H1 (cell line): ENCODE data around the gene TANC1. TPM values are rescaled to one million over a fixed set of nuclear protein-coding genes. Genes with fewer than 3 reads are reported as not detected.

ENCODE experiments used
- CTCF ChIA-PET: fragments of 300-600 bp; sonication (Branson Sonifier 250); formaldehyde crosslinking; loops from one replicate; lab custom pipeline; 2021; ENCODE audit not compliant: partially characterized antibody; lab: Charles Lee
- POLR2A ChIA-PET: fragments of 300-600 bp; sonication (Branson Sonifier 250); formaldehyde crosslinking; loops from one replicate; lab custom pipeline; 2021; ENCODE audit warnings: inconsistent platforms; ENCODE audit not compliant: partially characterized antibody; lab: Charles Lee
- DNase-seq, 2 experiments: peaks; one replicate each; pipeline versions ENCODE4 v3.0.0 to v3.0.0-alpha.2; 2010 to 2022; ENCODE audit warnings: low spot score in 2 of 2, low read depth in 1 of 2, mixed read lengths in 1 of 2
- FAIRE-seq: peaks from 2 replicates; lab custom pipeline; 2011; peaks lifted over from hg19 to GRCh38; lab: Jason Lieb, UNC
- H2AFZ ChIP-seq: 2 replicates; pipeline ENCODE4 v1.8.1; 2012; ENCODE audit warnings: low read length, inconsistent platforms
- H2AK5ac ChIP-seq: 2 replicates; pipeline ENCODE4 v1.6.1; 2013; ENCODE audit warnings: low read depth, low read length
- H2BK120ac ChIP-seq: replicated peaks from 2 replicates; pipeline ENCODE3; 2013; ENCODE audit warnings: low read depth, low read length, inconsistent platforms
- H2BK12ac ChIP-seq: 2 replicates; pipeline ENCODE4 v1.6.1; 2013; ENCODE audit warnings: low read depth, low read length
- H2BK15ac ChIP-seq: 2 replicates; pipeline ENCODE4 v1.6.1; 2013; ENCODE audit warnings: low read length
- H2BK20ac ChIP-seq: 2 replicates; pipeline ENCODE4 v1.6.1; 2013; ENCODE audit warnings: low read length
- H2BK5ac ChIP-seq: 2 replicates; pipeline ENCODE4 v1.6.1; 2013; ENCODE audit warnings: low read depth, low read length
- H3K14ac ChIP-seq: 2 replicates; pipeline ENCODE4 v1.6.1; 2013; ENCODE audit warnings: inconsistent platforms; ENCODE audit not compliant: insufficient read length
- H3K18ac ChIP-seq: 2 replicates; pipeline ENCODE4 v1.6.1; 2013; ENCODE audit warnings: low read length; ENCODE audit errors: extremely low read depth
- H3K23ac ChIP-seq: 2 replicates; pipeline ENCODE4 v1.6.1; 2013; ENCODE audit warnings: inconsistent platforms; ENCODE audit not compliant: insufficient read length
- H3K23me2 ChIP-seq: 2 replicates; pipeline ENCODE4 v1.6.1; 2013; ENCODE audit warnings: low read depth, low read length
- H3K27ac ChIP-seq: 2 replicates; pipeline ENCODE4 v1.6.1; 2011; ENCODE audit warnings: low read depth, low read length, inconsistent platforms
- H3K27me3 ChIP-seq, 4 experiments: replicated peaks in 1 of 4; 1 replicate in 1 of 4; 2 replicates in 3 of 4; pipeline versions ENCODE4 v1.6.1 to v1.8.1; 2011 to 2013; ENCODE audit warnings: low read length in 3 of 4, mild to moderate bottlenecking in 3 of 4, inconsistent platforms in 2 of 4, mixed read lengths in 2 of 4, moderate library complexity in 1 of 4; ENCODE audit not compliant: control insufficient read depth in 3 of 4, insufficient read depth in 3 of 4; ENCODE audit errors: extremely low read depth in 1 of 4
- H3K36me3 ChIP-seq, 4 experiments: 2 replicates each; pipeline versions ENCODE4 v1.6.1 to v1.8.1; 2011 to 2013; ENCODE audit warnings: mild to moderate bottlenecking in 4 of 4, low read length in 3 of 4, moderate library complexity in 2 of 4, control low read depth in 1 of 4, inconsistent platforms in 1 of 4; ENCODE audit not compliant: insufficient read depth in 4 of 4, control insufficient read depth in 2 of 4
- H3K4ac ChIP-seq: replicated peaks from 2 replicates; pipeline ENCODE3; 2013; ENCODE audit warnings: low read length, low read depth, mixed read lengths, inconsistent platforms; ENCODE audit not compliant: insufficient read length
- H3K4me1 ChIP-seq, 4 experiments: replicated peaks in 1 of 4; 1 replicate in 1 of 4; 2 replicates in 3 of 4; pipeline versions ENCODE4 v1.6.1 to v1.8.1; 2011 to 2013; ENCODE audit warnings: low read length in 3 of 4, inconsistent platforms in 2 of 4, mixed read lengths in 1 of 4; ENCODE audit not compliant: insufficient read depth in 4 of 4, control insufficient read depth in 3 of 4
- H3K4me2 ChIP-seq, 2 experiments: 2 replicates each; pipeline versions ENCODE4 v1.6.1 to v1.8.1; 2011 to 2013; ENCODE audit warnings: low read depth in 2 of 2, low read length in 2 of 2, control low read depth in 1 of 2, inconsistent platforms in 1 of 2, mild to moderate bottlenecking in 1 of 2; ENCODE audit not compliant: insufficient read depth in 1 of 2
- H3K4me3 ChIP-seq, 4 experiments: fragments of 200-600, 300-600 bp in 1 of 4; sonication (generic), shearing (Covaris generic), sonication (Bioruptor Twin) in 1 of 4; 2 replicates each; pipeline versions ENCODE4 v1.5.1 to v1.8.1; 2011 to 2016; ENCODE audit warnings: low read length in 4 of 4, low read depth in 3 of 4, control low read depth in 2 of 4, inconsistent platforms in 2 of 4, mild to moderate bottlenecking in 2 of 4, mixed read lengths in 1 of 4, moderate library complexity in 1 of 4; ENCODE audit not compliant: insufficient read depth in 2 of 4; ENCODE audit errors: extremely low read depth in 1 of 4
- H3K56ac ChIP-seq: replicated peaks from 2 replicates; pipeline ENCODE3; 2013; ENCODE audit warnings: low read depth, mild to moderate bottlenecking, mixed read lengths, low read length, inconsistent platforms; ENCODE audit not compliant: insufficient read length
- H3K79me1 ChIP-seq: 2 replicates; pipeline ENCODE4 v1.6.1; 2013; ENCODE audit warnings: low read depth, low read length, control low read depth
- H3K79me2 ChIP-seq, 2 experiments: 2 replicates each; pipeline versions ENCODE4 v1.6.1 to v1.8.1; 2012 to 2013; ENCODE audit warnings: low read length in 2 of 2, mild to moderate bottlenecking in 2 of 2, inconsistent platforms in 1 of 2; ENCODE audit not compliant: insufficient read depth in 2 of 2, control insufficient read depth in 1 of 2
- H3K9ac ChIP-seq, 4 experiments: replicated peaks in 1 of 4; 1 replicate in 1 of 4; 2 replicates in 3 of 4; pipeline versions ENCODE4 v1.6.1 to v1.8.1; 2011 to 2013; ENCODE audit warnings: low read depth in 3 of 4, low read length in 3 of 4, control low read depth in 2 of 4, mild to moderate bottlenecking in 2 of 4, moderate library complexity in 2 of 4, inconsistent platforms in 1 of 4; ENCODE audit errors: extremely low read depth in 1 of 4
- H3K9me3 ChIP-seq, 2 experiments: 2 replicates each; pipeline versions ENCODE4 v1.6.1 to v1.8.1; 2012 to 2013; ENCODE audit warnings: mild to moderate bottlenecking in 2 of 2, moderate library complexity in 2 of 2, control low read depth in 1 of 2, inconsistent platforms in 1 of 2, low read depth in 1 of 2, low read length in 1 of 2, mixed read lengths in 1 of 2; ENCODE audit not compliant: insufficient read depth in 2 of 2
- H4K20me1 ChIP-seq, 2 experiments: replicated peaks in 1 of 2; 2 replicates each; pipeline versions ENCODE3 to v1.8.1; 2011 to 2013; ENCODE audit warnings: inconsistent platforms in 2 of 2, low read length in 2 of 2, mild to moderate bottlenecking in 1 of 2; ENCODE audit not compliant: insufficient read depth in 2 of 2, control insufficient read depth in 1 of 2
- H4K5ac ChIP-seq: 2 replicates; pipeline ENCODE4 v1.6.1; 2013; ENCODE audit warnings: low read length, low read depth, mixed read lengths, inconsistent platforms; ENCODE audit not compliant: insufficient read length
- H4K8ac ChIP-seq: 2 replicates; pipeline ENCODE4 v1.8.0; 2013; ENCODE audit warnings: mild to moderate bottlenecking, moderate library complexity, low read length, inconsistent platforms; ENCODE audit not compliant: insufficient read depth; ENCODE audit errors: extremely low read depth
- H4K91ac ChIP-seq: replicated peaks from 2 replicates; pipeline ENCODE3; 2013; ENCODE audit warnings: low read length, mixed read lengths, inconsistent platforms; ENCODE audit not compliant: insufficient read length
- BCL11A ChIP-seq, 2 experiments: IDR thresholded peaks; one replicate each; pipeline ENCODE4 v1.6.1; 2011; ENCODE audit warnings: low read depth in 2 of 2, low read length in 2 of 2, mild to moderate bottlenecking in 2 of 2
- RAD21 ChIP-seq, 2 experiments: IDR thresholded peaks in 1 of 2; conservative IDR thresholded peaks in 1 of 2; 2 replicates each; pipeline ENCODE4 v1.6.1; 2011; ENCODE audit warnings: low read depth in 2 of 2, low read length in 2 of 2, improper control_type of control experiment in 1 of 2, inconsistent platforms in 1 of 2, mild to moderate bottlenecking in 1 of 2, moderate library complexity in 1 of 2
- TEAD4 ChIP-seq: IDR thresholded peaks from 2 replicates; pipeline ENCODE4 v1.6.1; 2012; ENCODE audit warnings: low read depth, low read length, inconsistent platforms, mixed read lengths
- WGBS, 2 experiments: shearing (Covaris generic) in 1 of 2; methylation state at CpG; one replicate each; pipeline versions ENCODE4 v1.1.6 to v1.1.7; 2013 to 2015; ENCODE audit warnings: low lambda C conversion rate in 2 of 2, mixed read lengths in 2 of 2, inconsistent platforms in 1 of 2, low coverage in 1 of 2, missing lambda C conversion rate in 1 of 2; ENCODE audit not compliant: insufficient replicate concordance in 2 of 2, insufficient coverage in 1 of 2, insufficient read length in 1 of 2; ENCODE audit errors: extremely low coverage in 1 of 2, missing lambda C conversion rate in 1 of 2; 5-methylcytosine and 5-hydroxymethylcytosine counted together
- polyA plus RNA-seq, 7 experiments: library from polyadenylated mRNA; depleted of rRNA in 3 of 7; stranded (reverse) in 5 of 7; unstranded in 2 of 7; fragments of >200 nt in 5 of 7; fragments of 200-250 nt in 2 of 7; gene quantifications; 1 replicate in 5 of 7; 2 replicates in 1 of 7; 4 replicates in 1 of 7; pipeline versions ENCODE4 v1.2.1 to v1.2.3, GENCODE V29; 2011 to 2013; ENCODE audit warnings: missing spikeins in 2 of 7, mixed read lengths in 2 of 7
- total RNA-seq: library from RNA; stranded (reverse); fragmentation: NEBNext Ultra II Directional; extraction: Animal tissue kit (Norgen Biotek cat#: 25700); gene quantifications from 2 replicates; pipeline ENCODE4 v1.2.1, GENCODE V29; 2021

The TANC1 gene
- total and polyA plus RNA-seq, 2 of the 8 experiments (the other 6 are each of a cell fraction or from before 2014, with no cell fraction given), result 4.1 to 7.6 TPM

DNA sequence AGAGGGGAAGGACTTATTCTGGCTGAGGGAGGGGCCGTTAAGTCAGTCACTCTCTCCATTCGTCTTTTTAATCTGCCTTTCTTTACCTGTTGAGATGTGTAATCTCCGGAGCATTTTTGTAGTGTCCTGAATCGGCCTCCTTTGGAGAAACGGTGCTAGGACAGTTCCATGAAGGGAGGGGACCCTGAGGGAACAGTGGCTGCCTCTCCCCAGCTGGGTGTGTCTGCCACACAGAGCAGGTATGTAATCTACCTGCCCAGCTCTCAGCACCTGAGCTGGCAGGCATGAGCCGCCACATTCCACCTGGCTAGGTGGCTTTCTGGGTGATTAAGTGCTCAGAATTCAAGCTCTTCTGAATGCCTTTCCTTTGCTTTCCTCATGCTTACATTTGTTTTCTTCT is 186.9 kb downstream of the TANC1 start:
- Histone ChIP-seq H2BK15ac (no peak overlapping the region), H3K36me3 (no peaks in the 10 kb centered on the region), H4K91ac (no peak overlapping the region), H3K79me2 (no peaks in the 10 kb centered on the region), H3K23ac (no peak overlapping the region), H3K9ac (no peak overlapping the region), H2AFZ (no peak overlapping the region), H3K4me3 (no peak overlapping the region), H4K5ac (no peak overlapping the region), H2BK5ac (no peak overlapping the region), H3K4me1 (peaks cover 0 to 4% (median 1%) of the 10 kb centered on the region in 4 experiments; a peak in 4 of 7 replicates), H2BK12ac (no peak overlapping the region), H4K20me1 (no peaks in the 10 kb centered on the region), H2BK20ac (no peak overlapping the region), H3K79me1 (no peaks in the 10 kb centered on the region), H3K4me2 (no peak overlapping the region; a peak in 1 of 4 replicates), H3K23me2 (no peaks in the 10 kb centered on the region), H3K9me3 (no peaks in the 10 kb centered on the region), H3K27me3 (no peaks in the 10 kb centered on the region), H3K27ac (no peak overlapping the region), H3K18ac (no peak overlapping the region), H2BK120ac (no peak overlapping the region), H2AK5ac (no peak overlapping the region), H4K8ac (no peak overlapping the region), H3K4ac (no peak overlapping the region), H3K56ac (no peak overlapping the region), H3K14ac (no peak overlapping the region)
- TF ChIP-seq RAD21 (IDR thresholded peaks at IDR 0.05 in 1 of 2, conservative IDR thresholded peaks at IDR 0.05 in 1 of 2; ENCODE audit: low read depth in 2 of 2, low read length in 2 of 2) (0 out of 4 replicates have a peak, but pooled peaks of 1 of the 2 experiments have one; percentile 1), TEAD4 (peak; percentile 85), BCL11A (IDR thresholded peaks at IDR 0.05; ENCODE audit: low read depth in 2 of 2, low read length in 2 of 2) (no peak)
- ChIA-PET POLR2A (interaction anchor here (0.7 kb wide), 1 partner anchor 15 kb away, joined by 3 read pairs; no protein-coding TSS in a partner anchor), CTCF (interaction anchor here (0.6 to 3.3 kb wide), 8 partner anchors 13 to 1504 kb away, joined by 3 to 11 read pairs (median 3); no protein-coding TSS in a partner anchor)
- DNase-seq (peak in 1 of 2 experiments; percentile 31), FAIRE-seq (no peak)
- WGBS, 2 experiments, result 64% methylated on average over 6 of the region's 6 CpGs; no CpG with 5 or more reads in 1 of the 2 experiments
